ENCODE measurements around the gene ODAD3.
"Not testable (repeated sequence)": the region's sequence is repeated elsewhere in the genome, so short reads cannot be mapped to it uniquely, and the experiment has no call there.

DNA sequence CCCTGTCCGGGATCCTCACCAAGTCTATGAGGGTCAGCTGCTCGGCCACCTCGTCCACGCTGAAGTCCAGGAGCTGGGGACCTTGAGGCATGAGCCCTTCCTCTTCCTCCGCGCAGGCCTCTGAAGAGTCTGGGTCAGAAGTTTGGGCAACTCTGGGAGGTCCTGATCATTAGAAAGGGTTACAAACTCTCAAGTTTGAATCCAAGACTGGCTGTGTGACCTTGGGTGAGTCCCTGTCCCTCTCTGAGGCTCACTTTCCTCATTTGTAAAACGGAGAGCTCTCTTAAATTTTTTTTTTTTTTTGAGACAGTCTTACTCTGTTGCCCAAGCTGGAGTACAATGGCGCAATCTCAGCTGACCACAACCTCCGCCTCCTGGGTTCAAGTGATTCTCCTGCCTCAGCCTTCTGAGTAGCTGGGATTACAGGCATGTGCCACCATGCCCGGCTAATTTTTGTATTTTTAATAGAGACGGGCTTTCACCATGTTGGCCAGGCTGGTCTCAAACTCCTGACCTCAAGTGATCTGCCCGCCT is 28.2 kb downstream of the ODAD3 start:
- not testable (repeated sequence) for TF ChIP-seq POLR2A (IDR thresholded peaks at IDR 0.05; ENCODE audit: low read length); GATA1 (IDR thresholded peaks at IDR 0.05; ENCODE audit: low read depth, low read length)

Data from erythroblast (primary cell).